Ascending aorta (tissue), 2 donors: ENCODE data around the gene MYLK4. TPM values are rescaled to one million over a fixed set of nuclear protein-coding genes. Genes with fewer than 3 reads are reported as not detected.

Source experiments
- DNase-seq, 2 donors: peaks; one replicate each; pipeline ENCODE4 v3.0.0-alpha.2; 2019; ENCODE audit warnings: low spot score in 2 of 2
- H3K27ac ChIP-seq, 2 donors: fragments of 200-600 bp; sonication (generic); one replicate each; pipeline ENCODE4 v1.5.1; 2016 to 2017; ENCODE audit warnings: mild to moderate bottlenecking in 1 of 2
- H3K27me3 ChIP-seq: fragments of 200-600 bp; sonication (generic); one replicate; pipeline ENCODE4 v1.5.1; 2017
- H3K36me3 ChIP-seq, 2 donors: fragments of 200-600 bp; sonication (generic); one replicate each; pipeline ENCODE4 v1.5.1; 2016
- H3K4me1 ChIP-seq, 2 donors: fragments of 200-600 bp; sonication (generic); one replicate each; pipeline ENCODE4 v1.5.1; 2016 to 2017; ENCODE audit warnings: mild to moderate bottlenecking in 1 of 2
- H3K4me3 ChIP-seq, 2 donors: fragments of 200-600 bp; sonication (generic); one replicate each; pipeline ENCODE4 v1.5.1; 2016 to 2017; ENCODE audit warnings: mild to moderate bottlenecking in 1 of 2
- H3K9me3 ChIP-seq, 2 donors: fragments of 200-600 bp; sonication (generic); one replicate each; pipeline ENCODE4 v1.5.1; 2016
- intact Hi-C: fragments of 100-400 bp; cut with DNase I; formaldehyde crosslinking; loops from one replicate; pipeline ENCODE4 v1.15.1; 2023
- total RNA-seq: library from RNA; depleted of rRNA; stranded (reverse); fragments of >200 nt; gene quantifications from one replicate; pipeline ENCODE4 v1.1.0, GENCODE V29; 2016
- TF ChIP-seq, protein P1 (sequence below), 3 experiments: fragments of 200-600 bp in 2 of 3; fragments of 450-650 bp in 1 of 3; sonication (generic) in 2 of 3; IDR thresholded peaks; one replicate each; pipeline ENCODE4 v1.5.1; 2016 to 2019; ENCODE audit warnings: antibody characterized with exemption in 3 of 3, mild to moderate bottlenecking in 1 of 3, moderate library complexity in 1 of 3

MYLK4 gene
- total RNA-seq, 1 donor from 2014 or later, result not detected

GRCh38 chr6:2708456-2708855, 42.3 kb downstream of the MYLK4 start:
- intact Hi-C loops, result no loop called here
- Histone ChIP-seq H3K27me3 (no peaks in the 10 kb centered on the region), H3K4me3 (no peak overlapping the region), H3K27ac (no peak overlapping the region), H3K9me3 (no peaks in the 10 kb centered on the region), H3K4me1 (no peaks in the 10 kb centered on the region), H3K36me3 (no peaks in the 10 kb centered on the region)
- TF ChIP-seq, protein P1, sequence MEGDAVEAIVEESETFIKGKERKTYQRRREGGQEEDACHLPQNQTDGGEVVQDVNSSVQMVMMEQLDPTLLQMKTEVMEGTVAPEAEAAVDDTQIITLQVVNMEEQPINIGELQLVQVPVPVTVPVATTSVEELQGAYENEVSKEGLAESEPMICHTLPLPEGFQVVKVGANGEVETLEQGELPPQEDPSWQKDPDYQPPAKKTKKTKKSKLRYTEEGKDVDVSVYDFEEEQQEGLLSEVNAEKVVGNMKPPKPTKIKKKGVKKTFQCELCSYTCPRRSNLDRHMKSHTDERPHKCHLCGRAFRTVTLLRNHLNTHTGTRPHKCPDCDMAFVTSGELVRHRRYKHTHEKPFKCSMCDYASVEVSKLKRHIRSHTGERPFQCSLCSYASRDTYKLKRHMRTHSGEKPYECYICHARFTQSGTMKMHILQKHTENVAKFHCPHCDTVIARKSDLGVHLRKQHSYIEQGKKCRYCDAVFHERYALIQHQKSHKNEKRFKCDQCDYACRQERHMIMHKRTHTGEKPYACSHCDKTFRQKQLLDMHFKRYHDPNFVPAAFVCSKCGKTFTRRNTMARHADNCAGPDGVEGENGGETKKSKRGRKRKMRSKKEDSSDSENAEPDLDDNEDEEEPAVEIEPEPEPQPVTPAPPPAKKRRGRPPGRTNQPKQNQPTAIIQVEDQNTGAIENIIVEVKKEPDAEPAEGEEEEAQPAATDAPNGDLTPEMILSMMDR (IDR thresholded peaks at IDR 0.05), result no peak
- DNase-seq, result no peak

- H3K27ac ChIP-seq, result no peak overlapping the region
- no peak for DNase-seq
- H3K27me3 ChIP-seq, result no peaks in the 10 kb centered on the region
- no peak overlapping the region for H3K4me3 ChIP-seq
- H3K36me3 ChIP-seq, result no peaks in the 10 kb centered on the region
- no peaks in the 10 kb centered on the region for H3K9me3 ChIP-seq
- intact Hi-C loops, result no loop called here
- TF ChIP-seq, protein P1 (IDR thresholded peaks at IDR 0.05), result no peak
- no peaks in the 10 kb centered on the region for H3K4me1 ChIP-seq
These were observed 44.2 kb downstream of the MYLK4 start for GRCh38 chr6:2706558-2706957.

DNA sequence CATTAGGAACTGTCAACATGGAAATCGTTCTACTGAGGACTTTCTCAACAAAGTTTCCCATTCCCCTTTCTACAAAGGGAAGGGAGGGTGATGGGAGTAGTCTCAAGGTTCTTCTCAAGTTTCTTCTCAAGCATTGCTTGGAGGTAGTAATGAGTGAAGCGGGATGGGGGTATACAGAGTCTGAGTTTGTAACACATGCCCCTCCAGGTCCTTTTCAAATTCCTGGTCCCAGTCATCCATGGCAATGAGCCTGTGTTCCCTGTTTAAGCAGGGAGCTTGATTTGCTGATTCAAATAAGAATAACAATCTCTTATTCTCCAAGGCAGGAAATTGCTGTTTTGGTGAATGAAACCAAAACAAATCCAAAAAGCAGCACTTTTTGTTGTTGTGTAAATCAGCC, 45.5 kb downstream of the MYLK4 start:
- intact Hi-C loops, result no loop called here
- no peaks in the 10 kb centered on the region for H3K36me3 ChIP-seq
- no peak overlapping the region for H3K27ac ChIP-seq
- H3K27me3 ChIP-seq, result no peaks in the 10 kb centered on the region
- H3K9me3 ChIP-seq, result no peaks in the 10 kb centered on the region
- no peak for DNase-seq
- H3K4me3 ChIP-seq, result no peak overlapping the region
- no peaks in the 10 kb centered on the region for H3K4me1 ChIP-seq
- TF ChIP-seq, protein P1 (IDR thresholded peaks at IDR 0.05), result no peak

GRCh38 chr6:2697291-2697690, 53.4 kb downstream of the MYLK4 start:
- no peak overlapping the region for H3K4me3 ChIP-seq
- no peak overlapping the region for H3K27ac ChIP-seq
- intact Hi-C loops, result loop anchor here (5.0 kb wide), 1 partner anchor 250 kb away; no protein-coding TSS in a partner anchor
- no peaks in the 10 kb centered on the region for H3K9me3 ChIP-seq
- no peak for DNase-seq
- no peaks in the 10 kb centered on the region for H3K27me3 ChIP-seq
- no peaks in the 10 kb centered on the region for H3K4me1 ChIP-seq
- no peaks in the 10 kb centered on the region for H3K36me3 ChIP-seq
- TF ChIP-seq, protein P1 (IDR thresholded peaks at IDR 0.05), result no peak

DNA sequence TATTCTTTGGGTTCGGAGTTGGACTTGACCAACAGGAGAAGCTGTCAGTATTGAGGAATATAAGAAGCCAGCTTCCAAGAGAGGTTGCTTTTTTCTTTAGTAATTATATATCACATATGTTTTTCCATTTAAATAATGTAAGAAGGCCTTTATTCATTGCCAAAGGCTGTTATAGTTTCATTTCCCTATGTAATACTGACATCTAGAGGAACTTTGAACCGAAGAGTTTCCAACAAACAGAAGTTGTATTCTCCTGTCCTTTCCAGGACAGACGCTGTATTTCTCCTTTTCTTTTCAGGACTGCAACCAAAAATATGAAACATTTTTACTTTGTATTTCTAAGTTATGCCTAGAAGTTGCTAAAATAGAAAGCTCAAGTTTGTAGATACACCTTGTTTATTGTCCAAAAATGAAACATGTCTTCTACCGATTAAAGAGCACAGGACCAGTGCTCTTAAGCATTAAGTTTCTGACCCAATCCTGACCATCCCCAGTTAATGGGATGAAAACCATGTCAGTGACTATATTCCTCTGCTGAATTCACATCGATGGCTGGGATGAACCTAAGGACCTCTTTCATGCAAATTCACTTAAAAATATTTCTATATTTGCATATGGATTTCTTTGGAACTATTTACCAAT, 55.1 kb downstream of the MYLK4 start:
- no peaks in the 10 kb centered on the region for H3K9me3 ChIP-seq
- no peaks in the 10 kb centered on the region for H3K36me3 ChIP-seq
- TF ChIP-seq, protein P1 (IDR thresholded peaks at IDR 0.05), result peak; percentile 30 to 60 (median 46)
- H3K27me3 ChIP-seq, result no peaks in the 10 kb centered on the region
- no peak overlapping the region for H3K4me3 ChIP-seq
- no peaks in the 10 kb centered on the region for H3K4me1 ChIP-seq
- H3K27ac ChIP-seq, result no peak overlapping the region
- no peak for DNase-seq
- intact Hi-C loops, result loop anchor here (1.0 to 5.0 kb wide), 2 partner anchors 248 to 1099 kb away; no protein-coding TSS in a partner anchor
